Measurements from ENCODE around the gene ATF6.

The ATF6 gene

DNA sequence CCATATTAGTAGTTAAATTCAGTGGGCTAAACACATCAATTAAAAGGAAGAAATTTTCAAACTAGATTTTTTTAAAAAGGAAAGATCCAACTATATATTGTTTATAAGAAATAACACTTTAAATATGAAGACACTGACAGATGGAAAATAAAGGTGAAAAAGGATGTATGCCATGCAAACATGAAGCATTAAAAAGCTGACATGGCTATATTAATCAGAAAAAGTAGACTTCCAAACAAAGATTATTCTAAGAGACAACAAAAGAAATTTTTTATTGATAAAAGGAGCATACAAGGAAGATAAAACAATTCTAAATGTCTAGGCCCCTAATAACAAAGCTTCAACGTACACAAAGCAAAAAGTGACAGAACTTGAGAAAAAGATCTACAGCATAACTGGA lies 92.2 kb downstream of the ATF6 start:
- no peaks in the 10 kb centered on the region for H3K79me1 ChIP-seq (ENCODE audit: low read depth, low read length)
- no peak overlapping the region for H2AFZ ChIP-seq (ENCODE audit: low read length)
- no peak overlapping the region for H3K4ac ChIP-seq (ENCODE audit: low read length)
- H3K4me3 ChIP-seq (ENCODE audit: low read length in 2 of 2): no peak overlapping the region
- no peak overlapping the region for H3K23ac ChIP-seq (ENCODE audit: low read depth, low read length, poor library complexity)
- H3K18ac ChIP-seq (ENCODE audit: low read length): no peak overlapping the region
- H3K9ac ChIP-seq (ENCODE audit: low read depth, low read length, poor library complexity): no peak overlapping the region
- no peak overlapping the region for H2AK5ac ChIP-seq (ENCODE audit: low read depth, low read length)
- WGBS, 2 donors (ENCODE audit: extremely low coverage in 2 of 2, insufficient read length in 2 of 2, insufficient replicate concordance in 1 of 2): no CpG with 5 or more reads among the region's 1 CpG
- H3K27me3 ChIP-seq (ENCODE audit: control insufficient read depth in 3 of 3, insufficient read depth in 3 of 3, low read depth in 1 of 3, low read length in 3 of 3): no peaks in the 10 kb centered on the region
- H3K9me3 ChIP-seq (replicated peaks in 1 of 2; ENCODE audit: control insufficient read depth in 2 of 2, insufficient read depth in 1 of 2, low read depth in 1 of 2, low read length in 2 of 2): no peaks in the 10 kb centered on the region
- no peaks in the 10 kb centered on the region for H3K4me1 ChIP-seq (ENCODE audit: control insufficient read depth in 2 of 2, insufficient read depth in 1 of 2, low read depth in 1 of 2, low read length in 2 of 2)
- no peak overlapping the region for H2BK12ac ChIP-seq (ENCODE audit: low read length)
- no peak overlapping the region for H3K4me2 ChIP-seq (ENCODE audit: insufficient read depth, low read length, poor library complexity, severe bottlenecking)
- no peak for DNase-seq (ENCODE audit: low spot score)
- no peak overlapping the region for H4K8ac ChIP-seq (ENCODE audit: low read depth, low read length)
- no peak overlapping the region for H4K91ac ChIP-seq (ENCODE audit: low read depth, low read length, poor library complexity)
- no peak overlapping the region for H2BK15ac ChIP-seq (ENCODE audit: low read length)
- H2BK5ac ChIP-seq (ENCODE audit: low read length): no peak overlapping the region
- no peak overlapping the region for H3K14ac ChIP-seq (ENCODE audit: low read length)
- no peak overlapping the region for H2BK120ac ChIP-seq (ENCODE audit: low read depth, low read length)
- no peak overlapping the region for H3K27ac ChIP-seq (replicated peaks; ENCODE audit: low read length)
- peaks cover under 1 to 40% of the 10 kb centered on the region in 2 donors for H3K36me3 ChIP-seq (replicated peaks in 1 of 2; ENCODE audit: control insufficient read depth in 2 of 2, insufficient read depth in 2 of 2, low read length in 2 of 2)

GRCh38 chr1:161863549-161863948 lies 97.4 kb downstream of the ATF6 start:
- H3K9me3 ChIP-seq (replicated peaks in 1 of 2; ENCODE audit: control insufficient read depth in 2 of 2, insufficient read depth in 1 of 2, low read depth in 1 of 2, low read length in 2 of 2): no peaks in the 10 kb centered on the region
- no peak overlapping the region for H3K18ac ChIP-seq (ENCODE audit: low read length)
- no peak overlapping the region for H4K91ac ChIP-seq (ENCODE audit: low read depth, low read length, poor library complexity)
- no peaks in the 10 kb centered on the region for H3K4me1 ChIP-seq (ENCODE audit: control insufficient read depth in 2 of 2, insufficient read depth in 1 of 2, low read depth in 1 of 2, low read length in 2 of 2)
- H3K9ac ChIP-seq (ENCODE audit: low read depth, low read length, poor library complexity): no peak overlapping the region
- H2AFZ ChIP-seq (ENCODE audit: low read length): no peak overlapping the region
- no peak overlapping the region for H3K4me3 ChIP-seq (ENCODE audit: low read length in 2 of 2)
- no peak overlapping the region for H3K4me2 ChIP-seq (ENCODE audit: insufficient read depth, low read length, poor library complexity, severe bottlenecking)
- no peak overlapping the region for H2BK5ac ChIP-seq (ENCODE audit: low read length)
- no peak overlapping the region for H3K27ac ChIP-seq (replicated peaks; ENCODE audit: low read length)
- no peak overlapping the region for H2AK5ac ChIP-seq (ENCODE audit: low read depth, low read length)
- H3K79me1 ChIP-seq (ENCODE audit: low read depth, low read length): no peaks in the 10 kb centered on the region
- H2BK15ac ChIP-seq (ENCODE audit: low read length): no peak overlapping the region
- no peak overlapping the region for H2BK12ac ChIP-seq (ENCODE audit: low read length)
- H4K8ac ChIP-seq (ENCODE audit: low read depth, low read length): no peak overlapping the region
- H2BK120ac ChIP-seq (ENCODE audit: low read depth, low read length): no peak overlapping the region
- no peak overlapping the region for H3K14ac ChIP-seq (ENCODE audit: low read length)
- DNase-seq (ENCODE audit: low spot score): no peak
- no peak overlapping the region for H3K4ac ChIP-seq (ENCODE audit: low read length)
- H3K23ac ChIP-seq (ENCODE audit: low read depth, low read length, poor library complexity): no peak overlapping the region
- no peaks in the 10 kb centered on the region for H3K27me3 ChIP-seq (ENCODE audit: control insufficient read depth in 3 of 3, insufficient read depth in 3 of 3, low read depth in 1 of 3, low read length in 3 of 3)
- peaks cover 0 to 39% of the 10 kb centered on the region in 2 donors for H3K36me3 ChIP-seq (replicated peaks in 1 of 2; ENCODE audit: control insufficient read depth in 2 of 2, insufficient read depth in 2 of 2, low read length in 2 of 2)

DNA sequence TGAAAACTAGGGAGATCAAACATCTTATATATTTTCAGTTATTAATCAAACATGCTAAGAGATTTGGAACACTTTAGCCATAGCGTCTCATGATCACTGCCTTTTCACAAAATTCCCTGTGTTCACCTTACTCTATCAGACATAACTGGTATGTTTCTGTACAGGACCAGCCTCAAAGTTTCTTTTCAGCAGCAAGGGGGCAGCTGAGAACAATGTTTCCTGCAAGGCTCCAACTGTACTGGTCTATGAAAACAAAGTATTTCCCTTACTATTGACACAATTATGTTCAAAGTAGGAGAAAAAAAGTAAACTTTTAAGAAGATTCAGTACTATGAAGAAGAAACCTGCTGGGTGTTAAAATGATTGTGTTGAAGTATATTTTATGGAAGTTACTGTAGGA lies 98.5 kb downstream of the ATF6 start:
- no peak overlapping the region for H3K27ac ChIP-seq (replicated peaks; ENCODE audit: low read length)
- H3K4ac ChIP-seq (ENCODE audit: low read length): no peak overlapping the region
- peaks cover 0 to 39% of the 10 kb centered on the region in 2 donors for H3K36me3 ChIP-seq (replicated peaks in 1 of 2; ENCODE audit: control insufficient read depth in 2 of 2, insufficient read depth in 2 of 2, low read length in 2 of 2)
- no peaks in the 10 kb centered on the region for H3K9me3 ChIP-seq (replicated peaks in 1 of 2; ENCODE audit: control insufficient read depth in 2 of 2, insufficient read depth in 1 of 2, low read depth in 1 of 2, low read length in 2 of 2)
- no peaks in the 10 kb centered on the region for H3K27me3 ChIP-seq (ENCODE audit: control insufficient read depth in 3 of 3, insufficient read depth in 3 of 3, low read depth in 1 of 3, low read length in 3 of 3)
- no peak overlapping the region for H3K14ac ChIP-seq (ENCODE audit: low read length)
- no peaks in the 10 kb centered on the region for H3K79me1 ChIP-seq (ENCODE audit: low read depth, low read length)
- H2AFZ ChIP-seq (ENCODE audit: low read length): no peak overlapping the region
- no peak overlapping the region for H2BK120ac ChIP-seq (ENCODE audit: low read depth, low read length)
- no peak overlapping the region for H2BK12ac ChIP-seq (ENCODE audit: low read length)
- WGBS, 2 donors (ENCODE audit: extremely low coverage in 2 of 2, insufficient read length in 2 of 2, insufficient replicate concordance in 1 of 2): no CpG with 5 or more reads among the region's 1 CpG
- H3K4me3 ChIP-seq (ENCODE audit: low read length in 2 of 2): no peak overlapping the region
- no peak for DNase-seq (ENCODE audit: low spot score)
- H3K18ac ChIP-seq (ENCODE audit: low read length): no peak overlapping the region
- H2AK5ac ChIP-seq (ENCODE audit: low read depth, low read length): no peak overlapping the region
- no peak overlapping the region for H3K4me2 ChIP-seq (ENCODE audit: insufficient read depth, low read length, poor library complexity, severe bottlenecking)
- H3K9ac ChIP-seq (ENCODE audit: low read depth, low read length, poor library complexity): no peak overlapping the region
- H3K4me1 ChIP-seq (ENCODE audit: control insufficient read depth in 2 of 2, insufficient read depth in 1 of 2, low read depth in 1 of 2, low read length in 2 of 2): no peaks in the 10 kb centered on the region
- no peak overlapping the region for H4K8ac ChIP-seq (ENCODE audit: low read depth, low read length)
- H2BK15ac ChIP-seq (ENCODE audit: low read length): no peak overlapping the region
- H3K23ac ChIP-seq (ENCODE audit: low read depth, low read length, poor library complexity): no peak overlapping the region
- no peak overlapping the region for H4K91ac ChIP-seq (ENCODE audit: low read depth, low read length, poor library complexity)
- H2BK5ac ChIP-seq (ENCODE audit: low read length): no peak overlapping the region

DNA sequence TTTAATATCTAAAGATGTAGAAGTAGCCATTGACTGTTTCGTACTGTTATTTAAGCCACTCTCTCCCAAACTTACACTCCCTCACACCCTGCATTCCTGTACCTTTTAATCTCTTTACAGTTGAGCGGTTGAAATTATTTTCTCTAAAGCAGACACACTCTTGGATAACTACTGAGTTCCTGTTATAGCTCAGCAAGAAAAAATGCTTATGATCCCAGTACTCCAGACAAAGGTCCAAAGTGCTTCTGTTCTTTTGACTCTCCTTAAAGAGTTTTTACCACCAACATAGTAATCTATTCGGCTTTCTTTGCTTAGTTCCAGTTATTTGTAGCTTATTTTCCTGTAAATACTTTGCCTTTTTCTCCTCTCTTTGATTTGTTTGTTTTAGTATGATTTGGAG lies 100.1 kb downstream of the ATF6 start:
- Histone ChIP-seq H2AK5ac (ENCODE audit: low read depth, low read length) (no peak overlapping the region), H2BK5ac (ENCODE audit: low read length) (no peak overlapping the region), H2BK15ac (ENCODE audit: low read length) (no peak overlapping the region), H3K18ac (ENCODE audit: low read length) (no peak overlapping the region), H4K8ac (ENCODE audit: low read depth, low read length) (no peak overlapping the region), H3K23ac (ENCODE audit: low read depth, low read length, poor library complexity) (no peak overlapping the region), H3K9ac (ENCODE audit: low read depth, low read length, poor library complexity) (no peak overlapping the region), H3K27me3 (ENCODE audit: control insufficient read depth in 3 of 3, insufficient read depth in 3 of 3, low read depth in 1 of 3, low read length in 3 of 3) (no peaks in the 10 kb centered on the region), H3K4me1 (ENCODE audit: control insufficient read depth in 2 of 2, insufficient read depth in 1 of 2, low read depth in 1 of 2, low read length in 2 of 2) (no peaks in the 10 kb centered on the region), H2BK12ac (ENCODE audit: low read length) (no peak overlapping the region), H3K4me3 (ENCODE audit: low read length in 2 of 2) (no peak overlapping the region), H3K9me3 (replicated peaks in 1 of 2; ENCODE audit: control insufficient read depth in 2 of 2, insufficient read depth in 1 of 2, low read depth in 1 of 2, low read length in 2 of 2) (no peaks in the 10 kb centered on the region), H2BK120ac (ENCODE audit: low read depth, low read length) (no peak overlapping the region), H3K14ac (ENCODE audit: low read length) (no peak overlapping the region), H3K27ac (replicated peaks; ENCODE audit: low read length) (no peak overlapping the region), H3K4ac (ENCODE audit: low read length) (no peak overlapping the region), H3K4me2 (ENCODE audit: insufficient read depth, low read length, poor library complexity, severe bottlenecking) (no peak overlapping the region), H3K79me1 (ENCODE audit: low read depth, low read length) (no peaks in the 10 kb centered on the region), H4K91ac (ENCODE audit: low read depth, low read length, poor library complexity) (no peak overlapping the region), H3K36me3 (replicated peaks in 1 of 2; ENCODE audit: control insufficient read depth in 2 of 2, insufficient read depth in 2 of 2, low read length in 2 of 2) (peaks cover 0 to 30% of the 10 kb centered on the region in 2 donors), H2AFZ (ENCODE audit: low read length) (no peak overlapping the region)
- WGBS, 2 donors (ENCODE audit: extremely low coverage in 2 of 2, insufficient read length in 2 of 2, insufficient replicate concordance in 1 of 2): no CpG with 5 or more reads among the region's 3 CpGs
- no peak for DNase-seq (ENCODE audit: low spot score)

All from neuronal stem cell (in vitro differentiated cells).